CD4-positive, alpha-beta T cell treated with Interleukin-6 for 4 hours (primary cell): Measurements from ENCODE around the gene TENM3.

Experiments used
- DNase-seq: peaks from one replicate; pipeline ENCODE4 v3.0.0-alpha.2; 2020; ENCODE audit warnings: mixed read lengths

TENM3 gene

DNA sequence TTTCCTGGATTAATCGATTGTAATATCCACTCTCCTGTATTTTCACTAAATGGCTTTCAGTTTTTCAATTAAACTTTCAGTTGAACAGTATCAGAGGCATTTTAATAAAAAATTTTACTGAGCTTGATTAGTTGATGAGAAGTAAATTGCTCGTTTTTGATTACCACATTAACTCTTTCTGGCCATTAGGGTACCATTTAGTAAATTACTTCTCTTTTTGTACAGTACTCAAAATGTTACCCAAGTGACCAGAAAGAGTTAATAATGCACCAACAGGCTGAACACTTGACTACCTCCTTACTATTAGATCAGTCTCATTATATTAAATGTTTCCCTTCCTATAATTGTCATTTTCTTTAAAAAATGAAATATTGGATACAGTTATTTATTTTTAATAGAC lies 289.2 kb downstream of the TENM3 start:
- DNase-seq, result no peak

DNA sequence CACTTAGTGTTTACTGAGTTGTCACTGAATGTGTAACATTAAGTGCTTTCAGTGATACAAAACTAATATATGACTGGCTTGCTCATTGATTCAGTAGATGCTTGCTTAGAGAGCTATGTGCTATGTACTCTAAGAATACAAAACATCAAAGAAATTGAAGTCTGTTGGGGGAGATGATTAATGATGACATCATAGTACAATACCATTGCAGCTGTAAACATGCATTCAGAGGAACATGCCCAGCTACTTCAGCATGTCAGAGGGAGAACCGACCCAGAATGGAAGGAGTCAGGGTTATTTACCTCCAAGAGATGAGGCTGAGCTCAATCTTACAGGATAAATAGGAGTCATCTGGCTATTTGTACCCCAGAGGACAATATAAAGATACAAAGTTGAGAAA lies 290.8 kb downstream of the TENM3 start:
- DNase-seq, result no peak

DNA sequence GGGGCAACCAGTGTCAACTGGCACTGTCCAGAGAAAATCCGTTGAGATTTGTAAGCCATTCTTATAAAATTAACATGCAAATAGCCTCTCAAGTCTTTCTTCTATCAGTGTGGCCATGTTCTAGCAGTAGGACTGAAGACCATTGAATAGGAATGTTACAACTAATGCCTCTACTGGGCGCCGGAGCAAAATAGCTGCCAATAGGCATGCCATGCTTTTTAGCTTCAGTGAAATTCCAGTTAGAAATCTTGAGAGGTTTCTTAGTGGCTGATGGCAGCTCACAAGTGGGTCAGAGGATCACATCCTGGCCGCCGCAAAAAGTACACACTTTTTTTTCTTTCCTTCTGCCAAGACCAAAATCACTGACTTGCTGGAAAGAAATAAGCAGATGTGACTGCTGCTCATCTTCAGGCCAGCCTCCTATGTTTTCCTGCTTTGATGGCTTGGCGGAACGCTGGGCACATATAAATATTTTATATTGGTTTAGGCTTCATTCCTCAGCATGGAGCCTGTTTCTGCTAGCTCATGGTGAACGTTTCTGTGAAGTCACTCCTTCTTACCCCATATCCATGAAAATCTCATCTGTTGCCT lies 293.1 kb downstream of the TENM3 start:
- DNase-seq, result no peak

DNA sequence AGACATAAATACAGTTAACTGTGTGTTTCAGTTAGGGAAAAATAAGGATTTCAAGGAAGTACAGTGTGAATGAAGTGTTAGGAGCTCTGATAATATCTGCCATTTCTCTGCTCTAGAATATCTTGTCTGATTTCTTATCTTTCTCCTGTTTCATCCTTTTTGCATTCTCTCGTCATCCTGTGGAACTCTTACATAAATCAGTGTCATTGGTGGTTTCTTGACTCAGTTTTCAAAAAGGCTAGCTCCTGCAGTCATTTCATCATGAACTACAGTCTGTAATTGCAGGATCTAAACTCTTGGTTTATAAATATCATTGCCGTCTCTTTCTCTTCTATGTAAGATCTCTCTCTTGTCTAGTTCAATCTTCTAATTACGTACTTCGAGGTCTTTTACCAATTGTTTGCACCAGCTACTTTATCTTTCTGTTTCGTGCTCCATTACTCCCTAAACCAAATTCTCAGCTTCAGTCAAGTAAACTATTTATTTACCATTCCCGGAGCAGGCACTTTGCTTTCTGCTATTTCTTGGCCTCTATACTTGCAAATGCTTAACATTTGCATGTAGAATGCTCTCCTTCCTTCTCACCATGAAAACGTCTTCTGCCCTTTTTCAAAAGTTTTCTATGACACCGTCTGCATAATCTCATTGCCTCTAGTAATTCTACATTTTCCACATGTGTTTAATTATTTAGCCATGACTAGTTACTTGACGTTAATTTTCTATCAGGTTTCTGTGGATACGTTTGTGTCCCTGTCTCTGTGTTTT lies 294.0 kb downstream of the TENM3 start:
- DNase-seq, result no peak

DNA sequence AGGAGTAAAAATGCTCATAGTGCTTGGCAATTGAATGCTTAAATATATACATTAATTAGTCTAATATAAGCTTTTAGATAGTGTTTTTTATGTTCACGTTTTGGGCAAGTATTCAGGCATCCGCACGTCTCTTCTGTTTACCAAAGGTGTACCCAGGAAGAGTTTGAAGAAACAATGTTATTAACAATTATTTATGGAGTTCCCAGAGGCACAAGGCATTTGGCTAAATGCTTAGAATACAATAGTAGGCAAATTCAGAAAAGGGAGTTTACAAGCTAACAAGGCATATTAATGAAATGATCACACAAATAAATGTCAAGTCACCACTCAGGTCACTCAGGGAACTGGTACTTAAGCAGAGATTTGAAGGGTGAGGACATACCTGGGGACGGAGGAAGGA lies 294.8 kb downstream of the TENM3 start:
- DNase-seq, result no peak

DNA sequence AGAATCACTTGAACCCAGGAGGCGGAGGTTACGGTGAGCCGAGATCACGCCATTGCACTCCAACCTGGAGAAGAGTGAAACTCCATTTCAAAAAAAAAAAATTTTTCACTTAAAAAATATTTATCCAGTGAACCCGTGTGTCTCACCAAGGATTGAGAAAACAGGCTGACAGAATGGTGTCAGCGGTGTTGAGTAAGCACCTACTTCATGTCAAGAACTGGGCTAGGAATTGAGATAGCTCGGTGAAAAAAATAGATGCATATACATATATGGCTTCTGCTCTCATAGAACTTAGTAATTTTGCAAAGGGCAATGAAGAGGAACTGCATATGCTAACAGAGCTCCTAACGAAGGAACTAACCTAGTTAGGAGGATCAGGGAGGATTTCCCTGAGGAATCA lies 297.3 kb downstream of the TENM3 start:
- no peak for DNase-seq

DNA sequence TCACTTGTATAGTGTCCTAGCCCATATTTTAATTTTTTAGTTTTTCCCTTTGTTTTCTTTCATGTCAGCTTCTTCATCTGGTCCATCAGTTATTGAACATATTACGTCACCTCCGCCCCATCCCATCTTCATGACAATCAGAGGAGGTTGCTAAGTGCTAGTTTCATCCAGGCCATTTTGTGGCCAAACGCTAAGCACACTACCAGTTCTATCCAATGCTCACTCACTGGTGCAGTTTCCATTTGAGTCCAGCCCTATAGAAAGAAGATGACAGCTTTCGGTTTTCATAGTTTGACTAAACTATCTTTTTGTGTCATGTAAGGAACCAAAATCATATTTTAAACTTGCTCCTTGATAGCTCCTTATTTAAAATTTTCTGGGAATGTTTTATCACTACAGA lies 304.2 kb downstream of the TENM3 start:
- DNase-seq, result no peak

DNA sequence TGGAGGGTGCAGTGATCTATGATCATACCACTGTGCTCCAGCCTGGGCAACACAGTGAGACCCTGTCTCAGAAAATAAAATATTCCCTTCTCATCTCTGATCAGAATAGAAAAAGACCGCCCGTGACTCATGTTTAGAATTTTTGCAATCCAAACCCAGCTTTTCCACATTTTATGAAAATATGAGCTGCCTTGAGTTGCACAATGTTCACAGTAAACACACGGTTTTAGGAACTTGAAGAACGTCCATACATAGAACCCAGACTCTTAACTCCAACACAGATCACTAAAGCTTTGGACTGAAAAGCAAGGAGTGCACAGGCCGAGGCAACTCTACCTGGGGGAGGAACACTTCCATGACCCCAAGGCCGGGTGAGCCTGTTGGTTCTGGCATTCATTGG lies 305.0 kb downstream of the TENM3 start:
- DNase-seq, result no peak

DNA sequence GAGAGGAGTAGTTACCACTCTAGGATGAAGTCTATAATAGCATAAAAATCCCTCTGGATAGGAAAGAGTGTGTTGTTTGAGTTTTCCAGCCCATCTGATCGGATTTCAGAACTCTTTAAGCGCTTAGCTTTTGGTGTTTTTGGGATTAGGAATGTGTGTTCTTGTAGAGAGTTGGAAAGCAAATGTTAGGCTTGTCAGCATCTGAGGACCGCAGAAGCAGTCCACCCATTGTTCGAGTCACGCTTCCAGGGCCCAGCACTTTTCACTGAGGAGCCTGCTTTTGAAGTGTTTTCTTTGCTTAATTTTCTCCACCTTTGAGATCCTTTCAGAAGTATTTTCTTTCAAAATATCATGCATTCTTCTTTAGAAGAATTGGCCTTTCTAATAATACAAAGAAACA lies 306.2 kb downstream of the TENM3 start:
- no peak for DNase-seq

DNA sequence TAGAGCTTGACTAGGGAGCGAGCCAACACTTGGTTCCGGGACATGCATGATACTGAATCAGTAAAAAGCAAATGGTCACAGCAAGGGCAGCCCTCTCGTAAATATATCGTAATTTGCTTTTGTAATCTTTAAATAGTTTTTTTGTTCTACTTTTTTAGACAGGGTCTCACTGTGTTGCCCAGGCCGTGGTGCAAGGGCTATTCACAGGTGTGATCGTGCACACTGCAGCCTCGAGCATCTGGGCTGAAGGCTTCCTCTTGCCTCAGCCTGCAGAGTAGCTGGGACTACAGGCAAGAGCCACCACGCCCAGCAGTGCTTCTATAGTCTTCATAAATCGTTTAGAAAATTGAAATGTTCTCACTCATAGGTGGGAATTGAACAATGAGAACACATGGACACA lies 309.7 kb downstream of the TENM3 start:
- no peak for DNase-seq

DNA sequence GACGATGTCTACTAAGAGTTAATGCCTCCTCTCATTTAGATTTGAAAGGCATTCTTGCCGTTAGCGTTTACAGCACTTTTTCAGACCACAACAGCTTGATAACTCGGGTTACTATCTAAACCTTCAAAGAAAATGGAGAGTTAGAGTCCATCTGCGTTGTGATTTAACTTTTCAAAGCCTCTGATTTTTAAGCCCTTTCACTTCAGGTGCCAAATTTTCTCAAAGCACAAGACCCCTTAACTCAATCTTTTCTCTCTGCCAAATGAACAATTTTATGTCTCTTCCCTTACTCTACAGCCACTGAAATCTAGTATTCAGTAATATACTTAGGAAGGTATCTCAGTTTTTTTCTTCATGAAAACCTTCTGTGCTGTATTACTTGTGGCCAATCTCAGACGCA lies 310.5 kb downstream of the TENM3 start:
- no peak for DNase-seq

DNA sequence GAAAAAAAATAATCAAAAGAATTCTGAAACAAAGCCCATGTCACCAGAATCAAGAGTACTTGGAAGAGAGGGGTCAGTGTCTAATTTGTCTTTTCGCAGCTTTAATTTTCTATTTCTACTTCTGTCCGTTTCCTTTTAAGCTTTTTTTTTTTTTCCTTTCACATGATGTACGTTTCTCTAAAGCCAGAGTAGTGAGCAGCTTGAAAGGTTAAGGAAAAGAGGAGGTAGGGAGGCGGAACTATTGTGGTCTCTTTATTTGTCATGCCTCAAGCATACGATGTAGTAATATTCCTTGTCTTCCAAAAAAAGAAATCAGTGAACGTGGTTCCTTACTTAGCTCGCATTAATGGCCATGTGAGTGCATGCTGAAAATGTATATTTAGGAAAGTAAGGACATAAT lies 311.5 kb downstream of the TENM3 start:
- DNase-seq, result no peak

DNA sequence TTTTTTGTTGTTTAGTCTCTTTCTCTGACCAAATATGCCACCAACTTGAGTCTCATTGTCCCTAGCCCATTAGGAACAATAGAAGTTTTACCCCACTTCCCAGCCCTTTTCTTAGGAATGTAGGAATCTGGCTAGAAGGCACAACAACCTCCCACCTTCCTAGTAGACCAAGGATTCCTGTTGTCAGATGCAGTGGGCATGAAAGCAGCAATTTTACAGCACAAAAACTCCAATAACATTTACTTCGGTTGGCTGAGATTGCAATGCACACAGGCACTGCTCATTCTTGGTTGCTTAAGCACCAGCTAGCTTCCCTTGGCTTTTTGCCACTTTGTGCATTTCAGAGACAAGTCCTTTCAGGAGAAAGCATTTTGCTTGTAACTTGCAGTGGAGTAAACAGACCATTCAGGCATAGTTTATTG lies 312.8 kb downstream of the TENM3 start:
- DNase-seq, result no peak

DNA sequence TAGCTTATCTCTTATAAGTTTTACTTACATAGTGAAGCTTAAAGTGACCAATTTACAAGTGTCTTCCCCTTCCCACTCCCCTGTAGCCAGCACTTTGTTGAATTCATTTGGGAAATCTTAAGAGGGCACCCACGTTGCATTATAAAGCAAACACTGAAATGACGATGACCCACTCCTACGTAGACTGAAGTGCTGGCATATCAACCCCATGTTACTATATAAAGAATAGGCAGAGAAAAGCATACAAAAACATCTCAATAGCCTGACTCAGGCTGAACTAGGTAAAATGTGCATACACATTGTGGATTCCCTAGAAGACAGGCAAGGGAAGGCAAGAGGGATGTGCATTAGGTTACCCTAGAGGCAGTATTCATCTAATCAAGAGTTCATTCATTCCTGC lies 313.4 kb downstream of the TENM3 start:
- DNase-seq, result no peak

DNA sequence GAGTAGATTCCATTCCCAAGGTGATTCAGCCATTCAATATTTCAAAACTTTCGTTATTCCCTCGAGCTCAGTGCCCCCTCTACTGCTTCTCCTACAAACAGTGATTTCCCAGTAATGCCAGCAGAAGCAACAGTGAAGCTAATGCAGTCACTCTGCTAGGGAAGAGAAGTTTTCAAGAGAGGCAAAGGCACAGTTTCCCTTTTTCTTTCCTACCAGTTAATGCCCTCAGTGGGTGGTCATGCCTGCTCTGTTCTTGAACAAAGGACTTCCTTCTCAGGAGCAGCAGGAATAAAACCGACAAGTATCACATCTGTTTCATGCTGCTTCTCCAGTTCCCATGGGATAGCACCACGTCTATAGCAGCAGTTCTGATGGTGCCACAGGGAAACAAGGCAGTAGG lies 317.2 kb downstream of the TENM3 start:
- no peak for DNase-seq

DNA sequence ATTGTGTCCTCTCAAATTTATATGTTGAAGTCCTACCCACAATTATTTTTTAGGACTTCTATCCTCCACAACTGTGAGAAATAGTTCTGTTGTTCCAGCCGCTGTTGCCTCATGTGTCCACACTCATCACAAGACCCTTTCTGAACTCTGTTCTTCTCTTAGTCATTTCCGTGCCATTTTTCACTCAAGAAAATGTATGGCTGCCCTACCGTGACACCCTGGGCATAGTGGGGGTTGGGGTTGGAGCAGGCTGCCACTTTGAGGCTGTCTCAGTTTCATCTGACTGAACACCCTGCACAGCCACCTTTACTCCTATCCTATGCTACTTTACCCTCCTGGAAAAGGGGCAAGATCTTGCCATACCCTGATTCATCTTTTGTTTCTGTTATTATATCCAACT lies 319.1 kb downstream of the TENM3 start:
- no peak for DNase-seq

DNA sequence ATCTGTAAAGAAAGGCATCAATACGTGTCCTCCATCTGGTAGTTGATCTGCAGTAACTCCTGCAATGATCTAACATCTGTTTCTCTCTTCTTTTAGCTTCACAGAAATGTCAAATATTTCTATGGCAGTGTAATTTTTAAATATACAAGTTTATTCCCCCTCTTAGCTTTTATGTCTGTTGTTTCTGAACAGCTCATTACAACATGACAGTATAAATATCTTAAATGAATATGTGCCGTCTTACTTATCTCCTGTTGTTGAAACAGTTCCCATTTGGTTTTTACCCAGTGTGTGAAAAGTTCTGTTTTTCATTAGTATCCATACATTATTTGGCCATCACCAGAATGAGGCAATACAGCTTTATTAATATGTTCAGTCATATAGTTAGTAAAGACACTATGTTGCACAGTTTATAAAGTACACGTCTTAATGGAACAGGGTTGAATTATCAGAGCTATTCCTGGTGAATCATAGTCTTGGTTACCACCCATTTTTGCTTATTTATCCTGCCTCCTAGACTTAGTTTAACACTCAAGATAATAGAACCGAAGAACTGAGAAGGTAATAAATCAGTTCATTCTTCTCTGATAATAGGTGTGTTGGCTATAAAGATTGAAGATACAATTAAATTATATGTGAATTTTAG lies 321.6 kb downstream of the TENM3 start:
- DNase-seq, result no peak

DNA sequence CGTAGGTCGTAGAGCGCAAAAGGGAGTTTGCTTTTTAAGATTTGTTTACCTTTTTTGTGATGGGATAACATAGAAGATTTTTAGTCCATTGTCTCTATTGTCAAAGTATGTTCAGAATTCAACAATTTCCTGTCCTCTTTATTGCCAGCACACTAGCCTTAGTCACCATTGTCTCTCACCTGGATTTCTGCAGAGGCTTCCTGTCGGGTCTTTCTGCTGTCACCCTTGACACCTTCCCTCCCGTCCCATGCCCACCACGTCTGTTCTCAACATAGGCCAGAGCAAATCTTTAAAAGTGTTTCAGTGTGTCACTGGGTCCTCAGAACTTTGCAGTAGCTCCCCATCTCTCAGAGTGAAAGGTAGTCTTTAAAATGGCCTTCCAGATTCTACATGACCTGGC lies 323.9 kb downstream of the TENM3 start:
- no peak for DNase-seq

DNA sequence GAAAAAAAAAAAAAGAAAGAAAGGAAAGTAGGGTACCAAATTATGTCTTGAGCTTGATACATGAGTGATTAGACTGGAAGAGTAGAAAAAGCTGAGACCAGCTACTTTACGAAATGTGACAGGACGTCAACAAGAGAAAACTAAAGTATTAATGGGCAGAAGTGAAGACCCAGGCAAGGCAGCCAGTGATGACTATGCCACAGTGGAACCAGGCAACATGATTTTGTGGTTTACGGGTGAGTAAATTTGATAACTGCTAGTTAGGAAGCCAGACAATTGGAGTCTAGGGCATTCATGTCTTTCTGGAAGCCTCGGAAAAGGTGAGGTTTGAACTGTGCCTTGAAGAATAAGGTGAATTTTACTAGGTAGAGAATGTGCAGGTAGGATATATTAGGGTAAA lies 326.4 kb downstream of the TENM3 start:
- no peak for DNase-seq

DNA sequence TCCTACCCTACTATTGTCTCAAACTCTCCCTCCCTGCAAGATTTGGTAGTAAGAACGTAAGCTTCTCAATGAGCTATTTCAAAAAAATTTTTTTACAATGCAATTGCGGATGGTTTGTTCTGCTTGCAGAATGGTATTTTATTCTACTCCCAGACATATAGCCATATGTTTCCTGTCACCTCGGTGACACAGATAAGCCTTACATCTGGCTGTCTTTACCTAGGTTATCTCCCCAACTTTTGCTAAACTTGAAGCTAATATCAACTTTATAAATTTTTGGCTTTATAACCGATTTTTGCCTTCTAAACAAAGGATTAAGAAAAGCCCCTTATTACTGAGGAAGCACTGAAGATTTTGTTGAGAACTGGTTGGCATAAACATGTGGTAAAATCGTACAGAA lies 331.5 kb downstream of the TENM3 start:
- DNase-seq, result no peak

DNA sequence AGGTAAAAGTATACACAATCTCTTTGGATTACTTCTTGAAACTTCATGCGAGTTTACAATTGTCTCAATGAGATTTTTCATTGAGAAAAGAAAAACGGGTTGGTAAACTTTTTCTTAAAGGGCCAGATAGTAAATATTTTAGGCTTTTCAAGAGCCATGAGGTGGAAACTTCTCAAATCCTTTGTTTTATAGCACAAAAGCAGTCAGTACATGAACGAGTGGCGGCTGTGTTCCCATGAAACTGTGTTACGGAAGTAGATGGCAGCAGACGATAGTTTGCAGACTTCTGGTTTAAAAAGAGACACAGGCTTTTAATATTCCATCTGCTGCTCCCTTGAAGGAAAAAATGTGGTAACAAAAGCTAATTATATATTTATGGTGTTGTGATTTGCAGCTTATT lies 332.0 kb downstream of the TENM3 start:
- DNase-seq, result no peak

DNA sequence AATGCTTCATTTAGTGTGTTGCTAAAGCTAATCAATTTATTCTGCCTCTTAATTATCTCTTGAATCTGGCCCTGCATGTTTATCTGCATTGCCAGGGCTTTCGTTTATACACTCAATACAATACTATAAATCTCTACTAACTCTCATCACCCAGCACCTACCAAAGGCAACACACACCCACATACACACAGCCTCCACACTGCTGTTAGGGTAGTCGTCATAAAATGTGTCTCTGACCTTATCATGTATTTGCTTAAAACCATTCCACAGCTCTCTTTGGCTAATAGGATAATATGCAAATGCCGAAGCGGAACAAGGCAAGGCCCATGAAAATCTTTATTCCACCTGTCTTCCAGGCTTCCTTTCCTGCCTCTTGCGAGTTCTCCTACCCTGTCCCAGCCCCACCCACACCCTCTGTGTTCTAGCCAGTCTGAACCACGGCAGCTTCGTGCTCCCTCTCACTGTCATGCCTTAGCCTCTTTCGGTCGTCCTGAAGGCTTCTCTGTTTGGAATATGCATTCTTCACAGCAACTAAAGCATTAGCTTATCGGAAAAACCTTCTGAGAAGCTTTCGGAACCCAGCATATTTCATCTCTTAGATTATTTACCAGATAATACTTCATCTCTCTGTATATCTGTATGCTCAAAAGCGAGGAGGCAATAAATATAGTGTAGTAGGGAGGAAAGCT lies 333.5 kb downstream of the TENM3 start:
- DNase-seq, result no peak

DNA sequence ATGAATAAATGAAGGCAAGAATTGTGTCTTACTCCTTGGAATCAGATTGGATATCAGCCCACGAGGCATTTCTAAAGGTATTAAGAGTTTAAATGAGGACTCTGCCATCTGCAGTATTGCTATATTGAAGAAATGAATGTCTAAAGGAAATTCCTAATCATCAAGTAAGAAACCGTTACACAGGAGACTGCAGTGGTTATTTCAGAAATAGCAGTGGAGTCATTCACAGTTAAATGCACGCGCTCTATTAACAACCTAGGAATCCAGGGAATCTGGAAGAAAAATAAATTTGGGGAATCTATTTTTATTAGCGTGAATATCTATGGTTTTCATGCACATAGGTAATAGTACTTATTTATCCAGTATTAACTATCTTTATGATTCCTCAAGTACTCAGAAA lies 334.2 kb downstream of the TENM3 start:
- no peak for DNase-seq

DNA sequence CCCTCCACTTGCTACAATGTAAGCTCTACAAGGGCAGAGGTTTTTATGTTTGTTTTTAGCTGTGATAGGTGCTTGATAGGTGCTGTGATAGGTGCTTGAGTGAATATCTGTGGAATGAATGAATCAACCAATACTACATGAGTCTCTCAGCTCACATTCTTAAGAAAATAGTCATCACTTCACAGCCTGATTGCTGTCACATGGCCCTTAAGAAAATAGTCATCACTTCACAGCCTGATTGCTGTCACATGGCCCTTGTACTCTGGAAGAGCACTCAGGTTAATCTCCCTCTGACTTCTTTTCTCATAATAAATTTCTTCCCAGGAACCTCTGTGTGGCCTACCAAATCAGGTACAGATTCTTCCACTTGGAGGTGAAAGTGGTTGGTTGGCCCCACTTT lies 335.2 kb downstream of the TENM3 start:
- no peak for DNase-seq
